NCI-H1436 (cell line): ENCODE data around the gene SLC31A2.
"Not testable (repeated sequence)": the region's sequence is repeated elsewhere in the genome, so short reads cannot be mapped to it uniquely, and the experiment has no call there.

ENCODE experiments used
- DNase-seq: peaks from one replicate; lab custom pipeline; 2025; lab: John Stamatoyannopoulos, UW

The SLC31A2 gene, protein sequence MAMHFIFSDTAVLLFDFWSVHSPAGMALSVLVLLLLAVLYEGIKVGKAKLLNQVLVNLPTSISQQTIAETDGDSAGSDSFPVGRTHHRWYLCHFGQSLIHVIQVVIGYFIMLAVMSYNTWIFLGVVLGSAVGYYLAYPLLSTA

DNA sequence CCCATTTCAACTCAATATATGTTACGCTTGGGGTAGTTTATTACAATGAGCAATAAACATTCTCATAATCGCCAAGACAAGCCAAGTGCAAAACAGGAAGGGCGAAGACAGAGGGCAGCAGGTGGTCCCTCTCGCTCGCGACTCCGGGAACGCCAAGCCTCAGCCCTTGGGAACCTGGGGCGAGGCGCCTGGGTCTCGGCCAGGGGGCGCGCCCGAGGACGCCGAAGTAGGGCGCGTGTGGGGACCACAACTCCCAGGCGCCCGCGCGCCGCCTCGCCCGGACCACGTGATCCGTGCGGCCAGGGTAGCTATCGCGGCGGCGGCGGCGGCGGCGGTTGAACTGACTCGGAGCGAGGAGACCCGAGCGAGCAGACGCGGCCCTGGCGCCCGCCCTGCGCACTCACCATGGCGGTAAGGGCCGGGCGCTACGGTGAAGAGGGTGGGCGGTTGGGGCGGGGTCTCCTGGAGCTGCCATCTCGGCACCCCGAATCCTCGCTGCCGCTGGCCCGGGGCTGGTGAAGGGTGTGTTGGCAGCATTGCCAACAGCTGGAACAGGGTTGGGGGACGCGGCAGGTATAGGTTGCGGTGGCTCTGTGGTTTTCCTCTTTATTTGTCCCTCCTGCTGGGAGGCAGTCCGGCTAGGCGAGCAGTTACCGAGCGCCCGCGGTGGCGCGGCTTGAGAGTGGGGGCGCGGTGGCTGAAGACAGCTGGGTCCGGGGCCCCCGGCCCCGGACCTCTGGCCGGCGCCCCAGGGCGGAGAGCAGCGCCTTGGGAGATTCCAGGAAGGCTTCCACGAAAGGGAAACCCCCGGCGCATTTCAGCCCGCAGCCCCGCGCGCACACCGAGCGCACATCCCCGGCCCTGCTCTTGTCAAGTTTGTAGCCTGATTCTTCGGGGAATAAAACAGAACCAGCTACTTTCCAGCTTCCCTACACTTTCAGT is at the start of gene SLC31A2:
SLC31A2 (plus strand) TSS at position 338 of the 942 bp plus-strand sequence; CDS start at position 406, 68 bp downstream.
- DNase-seq: peak; percentile 75

DNA sequence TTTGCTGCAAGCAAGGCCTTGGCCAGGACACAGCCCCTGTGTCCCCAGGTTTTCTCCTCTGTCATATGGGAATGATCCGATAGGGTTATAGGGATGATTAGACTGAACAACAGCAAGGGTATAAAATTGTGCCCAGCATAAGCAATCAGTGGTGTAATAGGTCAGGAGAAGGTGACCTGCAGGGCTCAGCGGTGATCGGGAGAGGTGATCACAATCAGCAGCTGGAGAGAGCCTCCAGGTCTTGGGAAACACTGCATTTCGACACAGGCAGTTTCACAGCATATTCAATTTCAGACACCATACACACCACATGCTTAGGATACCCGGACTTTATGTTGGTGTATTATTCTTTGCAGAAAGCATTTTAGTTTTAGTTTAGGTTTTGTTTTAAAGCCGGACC is 45.5 kb upstream of the SLC31A2 start:
- not testable (repeated sequence) for DNase-seq

DNA sequence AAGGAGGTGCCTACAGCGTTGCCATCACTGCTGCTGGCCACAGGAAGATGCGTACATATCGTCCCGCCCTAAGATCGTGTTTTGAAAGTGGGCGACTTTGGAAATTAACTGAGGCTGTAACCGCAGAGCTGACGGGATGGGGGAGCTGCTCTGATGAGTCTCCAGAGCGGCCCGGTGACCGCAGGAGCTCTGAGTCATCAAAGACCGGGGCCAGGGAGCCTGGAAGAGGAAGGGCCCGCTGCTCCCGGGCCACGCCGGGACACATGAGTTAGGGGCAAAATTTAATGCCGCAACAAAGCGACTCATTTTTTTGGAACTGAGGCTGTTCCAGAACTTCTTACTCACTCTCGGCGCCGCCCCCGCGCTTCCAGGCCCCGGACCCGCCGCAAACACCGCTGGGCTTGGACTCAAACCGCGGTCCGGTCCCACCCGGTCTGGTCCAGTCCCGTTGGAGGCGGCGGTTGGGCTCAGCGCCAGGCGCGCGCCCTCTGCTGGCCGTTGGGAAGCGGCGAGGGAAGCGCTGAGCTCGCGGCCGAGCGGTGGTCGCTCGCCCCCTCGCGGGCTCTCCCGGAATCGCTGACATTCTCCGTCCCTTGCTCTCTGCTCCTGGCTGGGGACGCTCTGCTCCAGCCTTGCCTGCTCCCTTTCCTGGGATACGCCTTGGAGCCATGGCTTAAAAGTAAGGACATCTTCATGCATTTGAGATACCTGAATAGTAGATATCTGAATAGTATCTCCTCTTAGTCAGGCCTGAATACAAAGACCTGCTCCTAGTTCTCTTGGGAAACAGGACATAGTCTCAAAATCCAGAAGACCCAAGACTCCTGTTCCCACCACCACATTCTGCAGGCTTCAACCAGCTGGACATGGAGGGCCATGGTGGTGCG is 39.5 kb upstream of the SLC31A2 start:
- DNase-seq: not testable (repeated sequence)

DNA sequence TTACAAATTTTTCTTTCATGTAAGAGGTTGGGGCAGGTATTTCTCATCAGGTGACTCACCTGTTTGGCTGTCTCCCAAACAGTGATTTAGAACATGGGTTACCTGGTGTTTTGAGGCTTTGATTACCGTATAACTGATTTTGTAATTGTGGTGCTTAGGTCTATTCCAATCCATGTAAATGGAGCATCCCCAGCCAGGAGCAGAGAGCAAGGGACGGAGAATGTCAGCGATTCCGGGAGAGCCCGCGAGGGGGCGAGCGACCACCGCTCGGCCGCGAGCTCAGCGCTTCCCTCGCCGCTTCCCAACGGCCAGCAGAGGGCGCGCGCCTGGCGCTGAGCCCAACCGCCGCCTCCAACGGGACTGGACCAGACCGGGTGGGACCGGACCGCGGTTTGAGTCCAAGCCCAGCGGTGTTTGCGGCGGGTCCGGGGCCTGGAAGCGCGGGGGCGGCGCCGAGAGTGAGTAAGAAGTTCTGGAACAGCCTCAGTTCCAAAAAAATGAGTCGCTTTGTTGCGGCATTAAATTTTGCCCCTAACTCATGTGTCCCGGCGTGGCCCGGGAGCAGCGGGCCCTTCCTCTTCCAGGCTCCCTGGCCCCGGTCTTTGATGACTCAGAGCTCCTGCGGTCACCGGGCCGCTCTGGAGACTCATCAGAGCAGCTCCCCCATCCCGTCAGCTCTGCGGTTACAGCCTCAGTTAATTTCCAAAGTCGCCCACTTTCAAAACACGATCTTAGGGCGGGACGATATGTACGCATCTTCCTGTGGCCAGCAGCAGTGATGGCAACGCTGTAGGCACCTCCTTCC is 37.9 kb upstream of the SLC31A2 start:
- not testable (repeated sequence) for DNase-seq

DNA sequence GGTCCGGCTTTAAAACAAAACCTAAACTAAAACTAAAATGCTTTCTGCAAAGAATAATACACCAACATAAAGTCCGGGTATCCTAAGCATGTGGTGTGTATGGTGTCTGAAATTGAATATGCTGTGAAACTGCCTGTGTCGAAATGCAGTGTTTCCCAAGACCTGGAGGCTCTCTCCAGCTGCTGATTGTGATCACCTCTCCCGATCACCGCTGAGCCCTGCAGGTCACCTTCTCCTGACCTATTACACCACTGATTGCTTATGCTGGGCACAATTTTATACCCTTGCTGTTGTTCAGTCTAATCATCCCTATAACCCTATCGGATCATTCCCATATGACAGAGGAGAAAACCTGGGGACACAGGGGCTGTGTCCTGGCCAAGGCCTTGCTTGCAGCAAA is 32.0 kb upstream of the SLC31A2 start:
- not testable (repeated sequence) for DNase-seq

DNA sequence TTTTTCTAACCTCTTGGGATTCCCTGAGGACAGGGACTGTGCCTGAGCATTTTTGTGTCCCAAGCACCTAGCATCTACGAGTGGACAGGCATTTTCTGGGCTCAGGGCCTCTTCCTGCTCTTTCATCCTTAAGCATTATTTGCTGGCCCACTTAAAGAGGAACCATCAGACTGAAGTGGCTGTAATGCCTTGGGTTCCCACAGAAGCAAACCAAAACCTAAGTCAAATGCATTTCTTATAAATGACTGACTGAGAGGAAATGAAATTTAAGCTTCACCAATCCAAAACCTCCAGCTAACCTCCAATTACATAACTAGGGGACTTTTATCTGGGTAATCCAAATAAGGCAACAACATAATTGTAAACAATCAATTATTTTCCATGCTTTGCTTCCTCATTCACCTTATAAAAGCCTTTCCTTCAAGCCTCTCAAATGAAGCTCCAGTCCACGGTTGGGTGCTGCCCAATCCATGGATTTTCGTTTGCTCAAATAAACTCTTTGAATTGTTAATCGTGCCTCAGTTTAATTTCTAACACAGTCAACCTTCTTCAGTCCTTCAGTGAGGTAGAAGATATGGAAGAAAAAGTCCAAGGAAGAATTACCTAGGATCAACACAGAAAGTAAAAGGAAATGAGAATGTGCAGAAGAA is 25.3 kb upstream of the SLC31A2 start:
- DNase-seq: no peak

DNA sequence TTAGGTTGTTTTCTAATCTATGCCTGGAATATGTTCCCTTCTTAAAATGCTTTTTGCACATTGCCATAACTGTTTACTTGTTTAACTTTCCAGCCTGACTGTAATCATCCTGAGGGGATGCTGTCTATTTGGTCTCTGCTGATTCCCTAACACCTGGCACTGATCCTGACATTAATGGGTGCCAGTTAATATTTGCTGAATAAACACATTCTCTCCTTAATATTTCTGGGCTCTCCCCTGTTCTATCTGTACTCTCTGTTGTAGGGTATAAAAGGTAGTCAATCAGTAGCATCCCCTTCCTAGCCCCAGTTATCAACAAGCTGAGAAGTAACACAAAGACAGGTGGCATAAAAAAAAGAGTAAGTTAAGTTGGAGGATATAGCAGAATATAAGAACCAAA is 21.3 kb upstream of the SLC31A2 start:
- no peak for DNase-seq

DNA sequence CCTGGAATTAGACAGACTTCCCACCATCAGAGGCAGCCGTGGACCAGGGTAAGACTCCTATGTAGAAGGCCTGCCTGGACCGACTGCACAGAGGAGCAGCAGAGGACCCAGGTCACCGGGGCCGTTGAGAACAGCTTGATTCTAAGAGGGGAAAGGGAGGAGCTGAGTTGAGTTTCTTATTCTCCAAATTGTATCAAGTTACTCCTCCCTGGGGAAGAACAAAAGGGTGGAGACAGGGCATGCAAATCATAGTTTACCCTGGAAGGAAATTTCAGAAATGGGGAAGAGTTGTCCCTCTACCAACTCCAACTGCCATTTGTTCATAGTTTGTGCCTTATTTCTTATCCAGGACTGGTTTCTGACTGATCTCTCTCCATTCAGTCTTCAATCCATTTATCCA is 20.9 kb upstream of the SLC31A2 start:
- no peak for DNase-seq

DNA sequence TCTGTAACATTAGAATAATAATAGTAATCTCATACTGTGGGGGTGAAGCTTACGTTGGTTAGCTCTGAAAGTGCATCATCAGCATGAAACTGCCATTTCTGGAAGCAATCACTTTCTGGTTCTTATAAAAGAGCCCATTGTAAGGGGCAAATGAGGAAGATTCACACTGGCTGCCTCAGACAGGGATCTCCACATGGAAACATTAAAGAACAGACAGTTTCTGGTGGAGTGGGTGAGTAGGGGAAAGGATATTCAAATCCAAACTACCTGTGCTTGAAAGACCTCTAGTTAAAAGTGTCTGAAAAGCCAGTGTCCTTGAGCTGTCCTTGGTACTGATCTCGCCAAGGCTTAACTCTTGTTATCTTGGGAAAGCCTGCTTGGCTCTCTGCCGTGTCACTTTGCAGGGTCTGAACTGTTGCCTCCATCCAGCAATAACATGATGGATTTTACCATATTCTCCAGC is 19.1 kb upstream of the SLC31A2 start:
- DNase-seq: no peak

DNA sequence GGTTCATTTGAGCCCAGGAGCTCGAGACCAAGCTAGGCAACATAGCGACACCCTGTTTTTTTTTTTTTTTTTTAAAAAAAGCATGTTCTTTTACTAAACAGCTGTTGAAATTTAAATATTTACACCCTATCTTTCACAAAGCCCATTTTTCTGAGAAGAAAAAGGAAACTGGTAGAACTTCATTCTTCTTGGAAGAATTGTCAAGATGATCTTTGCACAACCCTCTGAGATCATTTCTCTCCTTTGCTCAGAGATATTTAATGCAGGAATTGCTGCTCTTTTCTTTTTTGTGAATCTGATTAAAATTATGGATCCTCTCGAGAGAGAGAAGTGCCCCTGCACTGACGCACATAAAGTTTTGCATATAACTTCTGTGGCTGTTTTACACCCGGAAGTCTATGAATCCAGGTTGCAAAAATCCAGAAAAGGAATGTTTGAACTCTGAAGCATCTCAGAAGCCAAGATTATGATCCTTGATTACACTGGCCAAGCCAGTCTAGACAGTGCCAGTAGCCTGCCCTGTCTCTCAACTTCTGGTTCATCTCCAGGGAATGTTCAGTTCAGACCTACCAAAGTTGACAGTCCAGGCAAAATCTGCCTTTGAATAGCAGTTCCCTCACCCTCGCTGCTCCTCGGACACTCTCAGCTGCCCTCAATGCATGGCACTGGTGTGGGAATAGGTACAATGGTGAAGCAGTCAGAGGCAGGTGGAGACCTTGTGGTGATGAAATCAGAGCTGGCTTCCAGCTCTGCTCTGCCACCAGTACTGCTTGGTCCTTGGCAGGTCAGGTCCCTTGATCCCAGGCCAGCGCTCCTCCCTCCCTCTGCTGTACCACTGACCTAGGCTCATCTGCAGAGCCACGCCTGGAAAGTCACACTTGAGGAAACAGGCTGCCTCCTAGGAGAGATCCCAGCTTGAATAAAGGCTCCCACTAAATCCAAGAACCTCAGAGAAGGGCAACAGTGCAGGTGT is 13.3 kb upstream of the SLC31A2 start:
- DNase-seq: no peak

DNA sequence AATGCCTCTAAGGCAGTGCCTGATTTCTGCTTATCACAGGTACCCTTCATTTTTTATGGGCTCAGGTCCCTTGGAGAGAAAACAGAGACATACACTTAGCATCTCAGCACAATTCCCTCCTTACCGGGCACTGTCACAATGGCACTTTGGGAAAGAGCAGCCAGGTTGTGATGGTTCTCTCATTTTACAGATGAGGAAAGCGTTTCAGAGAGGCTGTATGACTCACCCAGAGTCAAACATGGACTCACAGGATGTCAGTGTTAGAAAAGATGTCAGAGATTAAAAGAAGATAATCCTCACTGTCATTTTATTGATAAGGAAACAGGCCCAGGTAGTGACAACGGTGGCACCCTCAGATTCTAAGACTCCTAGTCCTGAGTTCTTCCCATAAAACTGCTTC is 12.0 kb upstream of the SLC31A2 start:
- DNase-seq: no peak

DNA sequence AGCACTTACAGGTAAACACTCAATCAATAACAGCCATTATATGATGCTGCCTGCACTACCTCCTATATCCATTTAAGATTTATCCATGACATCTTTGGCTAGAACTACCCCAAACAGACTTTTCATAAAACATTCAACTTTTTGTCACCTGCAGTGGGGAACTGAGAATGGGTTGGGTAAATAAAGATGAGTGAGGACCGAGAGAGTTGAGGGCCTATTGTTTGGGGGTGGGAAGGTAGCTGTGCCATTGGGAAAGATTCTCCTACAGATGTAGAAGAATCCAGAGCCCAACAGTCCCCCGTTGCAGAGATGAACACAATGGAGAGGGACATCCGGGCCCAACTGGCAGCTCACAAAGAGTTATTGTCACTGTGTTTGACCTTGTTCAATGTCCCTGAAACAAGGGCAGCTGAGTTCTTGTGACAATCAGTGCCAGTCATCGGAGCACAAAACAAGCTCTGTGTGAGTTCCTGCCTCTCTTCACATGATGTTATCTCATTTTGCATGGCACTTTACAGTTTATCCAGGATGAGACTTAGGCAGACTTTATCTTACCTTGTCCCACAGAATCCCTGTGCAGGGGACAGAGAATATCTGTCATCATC is 11.5 kb upstream of the SLC31A2 start:
- no peak for DNase-seq

DNA sequence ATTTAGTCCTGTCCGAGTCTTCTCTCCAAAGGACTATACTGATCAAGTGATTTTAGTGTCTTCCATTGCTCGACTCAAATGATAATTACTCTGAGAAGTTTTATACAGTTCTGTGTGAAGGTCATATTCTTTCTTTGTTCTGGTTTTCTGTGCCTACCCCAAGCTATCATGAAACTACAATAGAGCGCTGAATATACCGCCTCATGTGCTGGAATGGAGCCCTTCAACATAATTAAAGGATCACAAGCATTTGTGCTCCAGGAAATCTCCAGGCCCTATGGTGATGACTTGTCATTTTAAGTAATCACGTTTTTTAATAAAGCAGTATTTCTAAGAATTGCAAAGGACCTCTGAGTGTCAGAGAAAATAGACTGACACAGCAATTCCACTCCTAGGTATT is 10.9 kb upstream of the SLC31A2 start:
- no peak for DNase-seq

DNA sequence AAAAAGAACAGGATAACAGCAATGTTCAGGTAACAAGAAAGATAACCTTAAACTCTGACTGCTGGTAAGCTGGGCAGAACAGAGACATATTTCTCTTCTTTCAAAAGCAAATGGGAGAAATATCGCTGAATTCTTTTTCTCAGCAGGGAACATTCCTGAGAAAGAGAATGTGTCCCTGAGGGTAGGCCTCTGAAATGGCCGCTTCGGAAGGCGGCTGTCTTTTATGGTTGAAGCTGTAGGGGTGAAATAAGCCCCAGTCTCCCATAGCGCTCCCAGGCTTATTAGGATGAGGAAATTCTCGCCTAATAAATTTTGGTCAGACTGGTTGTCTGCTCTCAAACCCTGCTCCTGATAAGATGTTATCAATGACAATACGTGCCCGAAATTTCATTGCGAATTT is 9.9 kb upstream of the SLC31A2 start:
- DNase-seq: not testable (repeated sequence)

DNA sequence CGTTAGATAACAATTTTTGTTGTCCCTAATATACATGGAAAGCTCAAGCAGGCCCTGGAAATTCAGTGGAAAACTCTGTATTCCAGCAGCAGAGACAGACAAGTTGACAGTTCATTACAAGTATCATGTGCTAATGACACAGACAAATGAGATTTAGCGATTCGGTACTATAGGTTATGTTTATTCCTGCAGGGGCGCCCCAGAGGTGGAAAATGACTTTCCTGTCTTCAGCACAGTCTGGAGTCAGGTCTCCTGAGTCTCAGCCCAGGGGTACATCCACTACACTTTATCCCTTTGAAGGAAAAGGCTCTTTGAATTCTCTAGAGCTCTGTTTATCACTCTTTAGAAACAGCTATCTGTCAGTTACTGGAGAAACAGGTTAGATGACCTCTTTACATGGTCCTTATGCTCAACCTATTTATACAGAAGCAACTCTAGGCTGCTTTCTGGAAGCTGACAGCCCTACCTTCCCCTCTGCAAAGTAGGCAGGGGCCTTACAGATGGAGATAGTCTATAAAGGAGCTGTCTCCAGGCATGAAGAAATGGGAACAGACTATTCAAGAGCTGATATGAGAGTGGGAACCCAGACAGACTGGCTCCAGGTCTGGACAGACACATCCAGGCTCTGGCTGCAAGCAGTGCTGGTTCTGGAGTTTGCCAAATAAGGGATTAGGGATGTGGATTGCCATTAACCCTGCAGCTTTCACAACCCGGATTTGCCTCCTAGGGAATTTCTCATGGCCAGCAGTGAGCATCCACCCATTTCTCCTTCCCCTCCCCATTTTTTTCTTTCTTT is 7.2 kb upstream of the SLC31A2 start:
- DNase-seq: no peak

DNA sequence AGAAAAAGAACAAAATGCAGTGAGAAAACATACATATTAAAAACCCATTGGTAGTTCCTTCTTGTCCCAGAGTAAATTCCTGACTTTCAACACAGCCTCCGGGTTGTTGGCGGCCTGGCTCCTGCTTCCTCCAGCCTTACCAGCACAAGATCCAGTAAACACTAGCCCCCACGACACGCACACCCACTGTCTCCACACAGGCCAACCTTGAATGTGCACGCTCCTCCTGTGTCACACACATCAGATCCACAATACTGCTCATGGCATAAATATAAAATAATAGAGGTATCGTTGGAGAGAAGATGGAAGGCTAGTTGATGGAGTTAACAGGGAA is 2.5 kb upstream of the SLC31A2 start:
- DNase-seq: no peak

DNA sequence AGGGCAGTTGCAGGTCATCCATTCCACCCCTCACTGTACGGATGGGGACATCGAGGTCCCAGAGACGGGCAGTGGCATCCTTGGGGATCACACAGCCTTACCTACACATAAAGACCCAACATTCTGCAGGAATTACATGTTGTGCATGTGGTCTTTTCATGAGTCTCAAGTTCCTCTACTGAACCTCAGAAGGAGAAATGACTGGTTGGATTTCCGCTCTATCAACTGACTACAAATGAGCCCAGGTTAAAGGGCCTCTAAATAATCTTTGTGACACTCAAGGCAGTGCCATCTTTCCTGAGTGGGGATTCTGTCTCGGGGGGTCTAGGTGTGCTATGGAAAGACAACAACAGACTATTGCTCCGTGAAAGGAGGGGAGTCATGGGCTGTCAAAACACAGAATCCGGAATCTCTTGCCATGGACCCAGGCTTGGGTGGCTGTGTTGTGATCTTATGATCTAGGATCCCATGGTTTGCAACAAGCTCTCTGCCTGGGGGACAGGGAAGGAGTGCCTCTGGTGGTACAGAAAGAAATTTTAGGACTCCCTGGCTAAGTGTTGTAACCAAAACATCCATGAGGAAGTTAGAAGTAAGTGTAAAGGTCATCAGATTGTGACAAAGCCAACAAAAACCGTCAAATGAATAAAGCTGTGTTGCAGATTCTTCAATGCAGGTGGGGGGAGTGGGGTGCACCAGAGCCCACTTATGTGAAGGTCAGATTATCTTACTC is 1.9 kb upstream of the SLC31A2 start:
- no peak for DNase-seq

DNA sequence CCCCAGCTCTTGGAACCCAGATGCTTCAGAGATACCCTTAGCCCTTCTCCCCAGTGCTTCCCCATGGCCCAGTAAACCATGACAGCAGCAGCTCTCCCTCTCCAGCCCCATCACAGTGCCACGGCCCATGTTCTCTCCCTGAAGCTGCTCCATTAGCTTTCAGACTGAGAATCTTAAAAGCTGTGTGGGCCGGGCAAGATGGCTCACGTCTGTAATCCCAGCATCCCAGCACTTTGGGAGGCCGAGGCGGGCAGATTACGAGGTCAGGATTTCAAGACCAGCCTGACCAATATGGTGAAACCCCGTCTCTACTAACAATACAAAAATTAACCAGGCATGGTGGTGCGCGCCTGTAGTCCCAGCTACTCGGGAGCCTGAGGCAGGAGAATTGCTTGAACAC is 1.2 kb upstream of the SLC31A2 start:
- not testable (repeated sequence) for DNase-seq
